ENCODE data around the gene SLC29A4. TPM values are rescaled to one million over a fixed set of nuclear protein-coding genes. Genes with fewer than 3 reads are reported as not detected.
"Not testable (repeated sequence)": the region's sequence is repeated elsewhere in the genome, so short reads cannot be mapped to it uniquely, and the experiment has no call there.

Gene SLC29A4
- total and polyA plus RNA-seq, 2 donors (not counting 3 experiments of a cell fraction or from before 2014, with no cell fraction given): 5.2 to 7.7 TPM

GRCh38 chr7:5273831-5274405 is 8.8 kb upstream of the SLC29A4 start:
- H3K27me3 ChIP-seq (ENCODE audit: control insufficient read depth in 2 of 2, insufficient read depth in 2 of 2, low read length in 2 of 2); BruUV-seq (replicated peaks); H3K4me2 ChIP-seq (ENCODE audit: insufficient read depth, low read length); H3K9me1 ChIP-seq (replicated peaks; ENCODE audit: control insufficient read depth, extremely low read depth, insufficient read depth, low read length); H3K79me2 ChIP-seq (ENCODE audit: control insufficient read depth, insufficient read depth, low read length); dilution Hi-C loops (cut with MboI; ENCODE audit: extremely low pct_ligation_motif_present, low sequenced_read_pairs); H3K4me1 ChIP-seq (ENCODE audit: control insufficient read depth, extremely low read depth, insufficient read depth, low read length); H3K36me3 ChIP-seq (ENCODE audit: control insufficient read depth in 2 of 2, extremely low read depth in 1 of 2, insufficient read depth in 2 of 2, low read length in 2 of 2); H4K20me1 ChIP-seq (replicated peaks; ENCODE audit: control insufficient read depth, extremely low read depth, insufficient read depth, low read length); H2AFZ ChIP-seq (ENCODE audit: low read depth, low read length); H3K27ac ChIP-seq (ENCODE audit: insufficient read depth, low read depth, low read length); FAIRE-seq; POLR2A ChIA-PET; H3K9ac ChIP-seq (replicated peaks; ENCODE audit: extremely low read depth, insufficient read depth, low read length); intact Hi-C loops (cut with micrococcal nuclease); H3K4me3 ChIP-seq (replicated peaks in 1 of 3; ENCODE audit: insufficient read depth in 1 of 3, low read depth in 1 of 3, low read length in 3 of 3); DNase-seq (ENCODE audit: low read depth, low spot score); H3K9me3 ChIP-seq (replicated peaks; ENCODE audit: control insufficient read depth, insufficient read depth, low read length); CTCF ChIA-PET: not testable (repeated sequence)

GRCh38 chr7:5274441-5274840 is 8.3 kb upstream of the SLC29A4 start:
- CTCF ChIA-PET: no interaction called here

DNA sequence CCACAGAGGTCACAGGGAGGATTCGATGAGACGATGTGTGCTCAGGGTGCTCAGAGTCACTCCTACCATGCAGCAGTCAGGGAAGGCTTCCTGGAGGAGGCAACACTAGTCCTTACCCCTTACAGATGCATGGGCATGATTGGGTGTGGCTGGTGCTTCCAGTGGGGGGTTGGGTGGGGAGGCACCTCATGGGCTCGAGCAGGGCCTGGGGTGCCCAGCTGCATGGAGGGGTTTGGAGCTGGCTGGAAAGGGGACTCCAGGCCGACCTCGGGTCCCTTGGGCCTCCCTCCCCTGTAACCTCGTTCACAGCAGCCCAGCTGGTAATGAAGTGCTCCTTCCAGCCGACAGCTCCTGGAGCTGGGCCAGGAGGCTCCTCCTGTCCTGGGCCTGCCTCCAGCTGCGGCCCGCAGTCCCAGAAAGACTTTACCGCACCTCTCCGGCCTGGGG is 7.7 kb upstream of the SLC29A4 start:
- H3K36me3 ChIP-seq (ENCODE audit: control insufficient read depth in 2 of 2, extremely low read depth in 1 of 2, insufficient read depth in 2 of 2, low read length in 2 of 2); H3K9me3 ChIP-seq (replicated peaks; ENCODE audit: control insufficient read depth, insufficient read depth, low read length); intact Hi-C loops (cut with micrococcal nuclease); H3K79me2 ChIP-seq (ENCODE audit: control insufficient read depth, insufficient read depth, low read length); BruUV-seq (replicated peaks); DNase-seq (ENCODE audit: low read depth, low spot score); H3K27ac ChIP-seq (ENCODE audit: insufficient read depth, low read depth, low read length); H3K27me3 ChIP-seq (ENCODE audit: control insufficient read depth in 2 of 2, insufficient read depth in 2 of 2, low read length in 2 of 2); H3K9ac ChIP-seq (replicated peaks; ENCODE audit: extremely low read depth, insufficient read depth, low read length); dilution Hi-C loops (cut with MboI; ENCODE audit: extremely low pct_ligation_motif_present, low sequenced_read_pairs); H4K20me1 ChIP-seq (replicated peaks; ENCODE audit: control insufficient read depth, extremely low read depth, insufficient read depth, low read length); POLR2A ChIA-PET; H3K9me1 ChIP-seq (replicated peaks; ENCODE audit: control insufficient read depth, extremely low read depth, insufficient read depth, low read length); H2AFZ ChIP-seq (ENCODE audit: low read depth, low read length); H3K4me1 ChIP-seq (ENCODE audit: control insufficient read depth, extremely low read depth, insufficient read depth, low read length); H3K4me3 ChIP-seq (replicated peaks in 1 of 3; ENCODE audit: insufficient read depth in 1 of 3, low read depth in 1 of 3, low read length in 3 of 3); H3K4me2 ChIP-seq (ENCODE audit: insufficient read depth, low read length); FAIRE-seq: not testable (repeated sequence)
- CTCF ChIA-PET: interaction anchor here (0.7 kb wide), 1 partner anchor 219 kb away, joined by 3 read pairs; no protein-coding TSS in a partner anchor

More at GRCh38 chr7:5274441-5274840, 8.3 kb upstream of the SLC29A4 start:
- H3K79me2 ChIP-seq (ENCODE audit: control insufficient read depth, insufficient read depth, low read length): no peaks in the 10 kb centered on the region
- no peak overlapping the region for H3K9ac ChIP-seq (replicated peaks; ENCODE audit: extremely low read depth, insufficient read depth, low read length)
- FAIRE-seq: no peak
- no peaks in the 10 kb centered on the region for H3K27me3 ChIP-seq (ENCODE audit: control insufficient read depth in 2 of 2, insufficient read depth in 2 of 2, low read length in 2 of 2)
- dilution Hi-C loops (cut with MboI; ENCODE audit: extremely low pct_ligation_motif_present, low sequenced_read_pairs): no loop called here
- H3K9me3 ChIP-seq (replicated peaks; ENCODE audit: control insufficient read depth, insufficient read depth, low read length): no peaks in the 10 kb centered on the region
- H3K27ac ChIP-seq (ENCODE audit: insufficient read depth, low read depth, low read length): no peak overlapping the region
- no peak for TF ChIP-seq GATA2 (IDR thresholded peaks at IDR 0.05; ENCODE audit: insufficient read depth, insufficient read length, low read depth, low read length)
- TF ChIP-seq MYC (IDR thresholded peaks at IDR 0.05; ENCODE audit: low read depth, low read length): no peak
- H3K4me2 ChIP-seq (ENCODE audit: insufficient read depth, low read length): no peak overlapping the region
- no TSS peak for BruUV-seq (replicated peaks)
- H4K20me1 ChIP-seq (replicated peaks; ENCODE audit: control insufficient read depth, extremely low read depth, insufficient read depth, low read length): no peaks in the 10 kb centered on the region
- POLR2A ChIA-PET: no interaction called here
- no peaks in the 10 kb centered on the region for H3K4me1 ChIP-seq (ENCODE audit: control insufficient read depth, extremely low read depth, insufficient read depth, low read length)
- DNase-seq (ENCODE audit: low read depth, low spot score): no peak
- intact Hi-C loops (cut with micrococcal nuclease): no loop called here
- H3K36me3 ChIP-seq (ENCODE audit: control insufficient read depth in 2 of 2, extremely low read depth in 1 of 2, insufficient read depth in 2 of 2, low read length in 2 of 2): no peaks in the 10 kb centered on the region
- H2AFZ ChIP-seq (ENCODE audit: low read depth, low read length): no peak overlapping the region
- H3K4me3 ChIP-seq (replicated peaks in 1 of 3; ENCODE audit: insufficient read depth in 1 of 3, low read depth in 1 of 3, low read length in 3 of 3): no peak overlapping the region
- H3K9me1 ChIP-seq (replicated peaks; ENCODE audit: control insufficient read depth, extremely low read depth, insufficient read depth, low read length): no peaks in the 10 kb centered on the region

DNA sequence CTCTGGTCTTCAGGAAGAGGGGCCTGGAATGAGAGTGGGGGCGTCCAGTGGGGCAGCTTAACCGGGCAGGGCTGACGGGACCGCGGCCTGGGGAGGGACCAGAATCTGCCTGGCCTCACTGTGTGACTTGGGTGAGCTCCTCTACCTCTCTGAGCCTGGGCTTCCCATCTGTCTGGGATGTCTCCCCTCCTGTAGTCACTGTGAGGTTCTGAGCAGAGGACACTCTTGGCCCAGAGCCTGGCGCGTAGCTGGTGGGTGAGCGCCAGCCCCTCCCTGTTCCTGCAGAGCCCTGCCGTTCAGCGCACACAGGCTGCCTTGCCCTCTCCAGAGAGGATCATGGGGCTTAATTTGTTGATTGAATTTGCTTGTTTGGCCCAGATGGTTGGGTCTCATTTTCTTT is 7.2 kb upstream of the SLC29A4 start:
- H3K4me1 ChIP-seq (ENCODE audit: control insufficient read depth, extremely low read depth, insufficient read depth, low read length); H3K36me3 ChIP-seq (ENCODE audit: control insufficient read depth in 2 of 2, extremely low read depth in 1 of 2, insufficient read depth in 2 of 2, low read length in 2 of 2); H3K27ac ChIP-seq (ENCODE audit: insufficient read depth, low read depth, low read length); H3K27me3 ChIP-seq (ENCODE audit: control insufficient read depth in 2 of 2, insufficient read depth in 2 of 2, low read length in 2 of 2); H3K4me2 ChIP-seq (ENCODE audit: insufficient read depth, low read length); H3K9me1 ChIP-seq (replicated peaks; ENCODE audit: control insufficient read depth, extremely low read depth, insufficient read depth, low read length); intact Hi-C loops (cut with micrococcal nuclease); H3K9me3 ChIP-seq (replicated peaks; ENCODE audit: control insufficient read depth, insufficient read depth, low read length); H3K9ac ChIP-seq (replicated peaks; ENCODE audit: extremely low read depth, insufficient read depth, low read length); DNase-seq (ENCODE audit: low read depth, low spot score); BruUV-seq (replicated peaks); H3K79me2 ChIP-seq (ENCODE audit: control insufficient read depth, insufficient read depth, low read length); dilution Hi-C loops (cut with MboI; ENCODE audit: extremely low pct_ligation_motif_present, low sequenced_read_pairs); FAIRE-seq; H3K4me3 ChIP-seq (replicated peaks in 1 of 3; ENCODE audit: insufficient read depth in 1 of 3, low read depth in 1 of 3, low read length in 3 of 3); H4K20me1 ChIP-seq (replicated peaks; ENCODE audit: control insufficient read depth, extremely low read depth, insufficient read depth, low read length); H2AFZ ChIP-seq (ENCODE audit: low read depth, low read length); POLR2A ChIA-PET: not testable (repeated sequence)
- CTCF ChIA-PET: interaction anchor here (0.7 kb wide), 1 partner anchor 219 kb away, joined by 3 read pairs; no protein-coding TSS in a partner anchor

All from endothelial cell of umbilical vein (primary cell).